Measurements from ENCODE around the gene AXDND1.
"Not testable (repeated sequence)": the region's sequence is repeated elsewhere in the genome, so short reads cannot be mapped to it uniquely, and the experiment has no call there.

Gene AXDND1

DNA sequence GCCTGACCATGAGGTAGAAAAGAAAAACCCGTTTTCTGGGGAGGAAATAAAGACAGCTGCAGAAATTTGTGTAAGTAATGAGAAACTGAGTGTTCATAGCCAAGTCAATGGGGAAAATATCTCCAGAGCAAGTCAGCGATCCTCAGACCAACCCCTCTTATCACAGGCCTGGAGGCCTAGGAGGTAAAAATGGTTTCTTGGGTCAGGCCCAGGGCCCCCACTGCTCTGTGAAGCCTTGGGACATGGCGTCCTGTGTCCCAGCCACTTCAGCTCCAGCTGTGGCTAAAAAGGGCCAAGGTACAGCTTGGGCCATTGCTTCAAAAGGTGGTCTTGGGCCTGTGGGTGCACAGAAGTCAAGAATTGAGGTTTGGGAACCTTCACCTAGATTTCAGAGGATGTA, 108.9 kb downstream of the AXDND1 start:
- DNase-seq: no peak

- DNase-seq: no peak
Measured at GRCh38 chr1:179476484-179476883, 110.7 kb downstream of the AXDND1 start.

GRCh38 chr1:179478370-179478769, 112.6 kb downstream of the AXDND1 start:
- DNase-seq: no peak

DNA sequence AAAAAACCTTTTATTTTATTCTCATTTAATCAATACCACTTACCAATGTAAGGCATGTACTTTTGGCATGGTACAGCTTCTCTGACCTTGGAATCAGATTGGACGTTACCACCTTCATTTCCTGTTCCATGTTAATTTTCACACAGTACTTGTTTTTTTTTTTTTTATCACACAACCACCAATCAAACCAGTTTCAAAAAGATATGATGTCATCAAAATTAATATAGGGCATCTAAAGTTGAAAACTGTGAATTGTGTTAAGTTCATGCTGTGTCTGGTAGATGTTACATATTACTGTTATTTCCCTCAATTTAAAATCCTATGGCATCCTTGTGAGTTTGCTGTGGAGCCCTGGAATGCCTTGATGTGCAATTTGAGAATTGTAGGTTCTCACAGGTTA, 124.8 kb downstream of the AXDND1 start:
- DNase-seq: no peak

GRCh38 chr1:179493323-179493722, 127.6 kb downstream of the AXDND1 start:
- DNase-seq: no peak

- DNase-seq: no peak
Measured at GRCh38 chr1:179506199-179506598, 140.4 kb downstream of the AXDND1 start.

GRCh38 chr1:179509384-179509783, 143.6 kb downstream of the AXDND1 start:
- no peak for DNase-seq

DNA sequence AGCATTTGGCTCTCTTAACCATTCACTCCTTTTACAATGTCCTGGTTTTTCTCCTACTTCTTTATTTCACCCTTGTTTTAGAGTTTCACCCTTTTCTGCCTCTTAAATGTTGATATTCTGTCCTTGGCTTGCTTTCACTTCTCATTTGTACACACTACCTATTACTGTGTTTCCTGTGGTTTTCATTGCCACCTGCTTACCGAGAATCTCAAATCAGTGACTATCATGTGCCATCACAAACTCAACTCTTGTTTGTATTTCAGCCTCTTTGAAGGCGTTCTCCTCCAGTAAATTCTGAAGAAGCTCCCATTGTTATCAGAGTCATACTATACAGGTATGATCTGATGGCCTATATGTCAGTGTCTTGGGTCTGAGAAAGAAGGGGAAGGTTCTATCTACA, 144.3 kb downstream of the AXDND1 start:
- DNase-seq: no peak

DNA sequence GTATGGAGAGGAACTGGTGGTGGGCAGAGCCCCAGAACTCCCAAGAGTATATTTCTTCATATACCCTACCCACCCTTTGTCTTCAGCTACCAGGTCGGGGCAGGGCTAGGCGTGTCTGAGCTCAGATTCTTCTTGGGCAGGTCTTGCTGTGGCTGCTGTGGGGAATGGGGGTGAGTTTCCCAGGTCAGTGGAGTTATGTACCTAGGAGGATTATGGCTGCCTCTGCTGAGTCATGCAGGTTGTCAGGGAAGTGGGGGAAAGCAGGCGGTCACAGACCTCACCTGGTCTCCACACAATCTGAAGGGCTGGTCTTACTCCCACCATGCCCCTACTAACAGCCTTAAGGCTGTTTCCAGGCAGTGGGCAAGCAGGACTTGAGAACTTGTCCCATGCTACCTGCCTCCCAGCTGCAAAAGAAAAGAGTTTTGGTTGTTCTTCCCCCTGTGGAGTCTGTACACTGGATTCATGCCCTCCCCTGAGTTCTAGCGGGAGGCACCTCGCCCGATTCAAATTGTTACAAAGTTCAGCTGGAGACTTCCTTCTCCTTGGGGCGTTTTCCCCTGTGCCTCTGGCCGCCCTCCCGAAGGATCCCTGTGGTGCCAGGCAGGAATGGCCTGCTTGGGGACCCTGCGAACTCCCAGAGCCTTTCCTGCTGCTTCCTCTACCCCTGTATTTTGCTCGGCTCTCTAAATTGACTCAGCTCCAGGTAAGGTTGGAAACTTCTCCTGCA, 151.4 kb downstream of the AXDND1 start:
- DNase-seq: no peak

DNA sequence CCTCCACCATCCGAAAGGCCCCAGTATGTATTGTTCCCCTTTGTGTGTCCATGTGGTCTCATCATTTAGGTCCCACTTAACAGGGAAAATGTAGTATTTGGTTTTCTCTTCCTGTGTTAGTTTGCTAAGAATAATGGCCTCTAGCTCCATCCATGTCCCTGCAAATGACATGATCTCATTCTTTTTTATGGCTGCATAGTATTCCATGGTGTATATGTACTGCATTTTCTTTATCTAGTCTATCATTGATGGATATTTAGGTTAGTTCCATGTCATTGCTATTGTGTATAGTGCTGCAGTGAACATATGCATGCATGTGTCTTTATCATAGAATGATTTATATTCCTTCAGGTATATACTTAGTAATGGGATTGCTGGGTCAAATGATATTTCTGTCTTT, 152.8 kb downstream of the AXDND1 start:
- DNase-seq: not testable (repeated sequence)

GRCh38 chr1:179529482-179530195, 163.9 kb downstream of the AXDND1 start:
- no peak for DNase-seq

DNA sequence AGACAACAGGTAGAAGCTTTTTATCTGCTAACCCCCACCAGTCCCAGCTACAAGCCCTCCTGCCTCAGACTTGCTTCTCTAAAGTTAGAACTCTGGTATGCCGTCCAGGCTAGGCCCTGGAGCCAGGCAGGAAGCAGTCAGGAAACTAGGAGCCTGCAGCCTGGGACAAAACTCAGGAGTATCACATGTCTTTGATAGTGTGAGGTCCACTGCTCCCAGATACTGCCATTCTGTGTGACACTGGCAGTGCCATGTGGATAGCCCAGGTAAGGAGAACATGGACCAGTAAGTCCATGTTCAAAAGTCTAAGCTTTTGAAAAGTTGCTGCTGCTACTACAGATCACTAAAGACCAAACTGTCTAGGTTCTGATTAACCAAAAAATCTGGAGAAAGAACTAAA, 164.6 kb downstream of the AXDND1 start:
- no peak for DNase-seq

GRCh38 chr1:179541774-179542173, 176.0 kb downstream of the AXDND1 start:
- DNase-seq: no peak

- DNase-seq: no peak
Measured at GRCh38 chr1:179545321-179545720, 179.6 kb downstream of the AXDND1 start.

GRCh38 chr1:179547021-179547535, 181.3 kb downstream of the AXDND1 start:
- DNase-seq: no peak

GRCh38 chr1:179548666-179549367, 183.0 kb downstream of the AXDND1 start:
- no peak for DNase-seq

GRCh38 chr1:179549368-179549700, 183.6 kb downstream of the AXDND1 start:
- DNase-seq: no peak

- DNase-seq: no peak
Measured at GRCh38 chr1:179550746-179551682, 185.2 kb downstream of the AXDND1 start.

DNA sequence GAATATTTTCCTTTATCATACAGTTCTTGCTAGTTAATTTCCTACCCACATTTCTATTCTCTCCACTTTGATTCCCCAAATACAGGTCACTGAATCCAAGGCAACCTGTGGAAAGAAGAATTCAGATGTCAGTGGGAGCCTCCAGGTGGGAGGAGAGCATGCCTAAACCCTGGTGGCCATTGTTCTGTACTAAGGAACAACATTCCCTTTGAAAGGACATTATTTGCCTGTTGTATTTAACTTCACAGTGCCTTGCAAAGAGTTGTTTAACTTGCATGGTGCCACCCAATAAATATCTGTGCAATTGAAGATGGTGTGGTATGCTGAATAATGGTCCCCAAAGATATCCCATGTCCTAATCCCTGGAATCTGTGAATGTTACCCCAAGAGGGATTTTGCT, 188.7 kb downstream of the AXDND1 start:
- no peak for DNase-seq

DNA sequence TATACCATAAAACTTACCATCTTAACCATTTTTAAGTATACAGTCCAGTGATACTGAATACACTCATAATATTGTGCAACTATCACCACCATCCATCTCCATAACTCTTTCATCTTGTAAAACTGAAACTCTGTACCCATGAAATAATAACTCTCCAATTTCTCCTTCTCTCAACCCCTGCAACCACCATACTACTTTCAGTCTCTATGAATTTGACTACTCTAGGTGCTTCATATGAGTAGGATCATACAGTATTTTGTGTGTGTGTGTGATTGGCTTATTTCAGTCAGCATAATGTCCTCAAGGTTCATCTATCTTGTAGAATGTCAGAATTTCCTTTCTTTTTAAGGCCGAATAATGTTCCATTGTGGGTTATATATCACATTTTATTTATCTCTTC, 192.3 kb downstream of the AXDND1 start:
- DNase-seq: no peak

DNA sequence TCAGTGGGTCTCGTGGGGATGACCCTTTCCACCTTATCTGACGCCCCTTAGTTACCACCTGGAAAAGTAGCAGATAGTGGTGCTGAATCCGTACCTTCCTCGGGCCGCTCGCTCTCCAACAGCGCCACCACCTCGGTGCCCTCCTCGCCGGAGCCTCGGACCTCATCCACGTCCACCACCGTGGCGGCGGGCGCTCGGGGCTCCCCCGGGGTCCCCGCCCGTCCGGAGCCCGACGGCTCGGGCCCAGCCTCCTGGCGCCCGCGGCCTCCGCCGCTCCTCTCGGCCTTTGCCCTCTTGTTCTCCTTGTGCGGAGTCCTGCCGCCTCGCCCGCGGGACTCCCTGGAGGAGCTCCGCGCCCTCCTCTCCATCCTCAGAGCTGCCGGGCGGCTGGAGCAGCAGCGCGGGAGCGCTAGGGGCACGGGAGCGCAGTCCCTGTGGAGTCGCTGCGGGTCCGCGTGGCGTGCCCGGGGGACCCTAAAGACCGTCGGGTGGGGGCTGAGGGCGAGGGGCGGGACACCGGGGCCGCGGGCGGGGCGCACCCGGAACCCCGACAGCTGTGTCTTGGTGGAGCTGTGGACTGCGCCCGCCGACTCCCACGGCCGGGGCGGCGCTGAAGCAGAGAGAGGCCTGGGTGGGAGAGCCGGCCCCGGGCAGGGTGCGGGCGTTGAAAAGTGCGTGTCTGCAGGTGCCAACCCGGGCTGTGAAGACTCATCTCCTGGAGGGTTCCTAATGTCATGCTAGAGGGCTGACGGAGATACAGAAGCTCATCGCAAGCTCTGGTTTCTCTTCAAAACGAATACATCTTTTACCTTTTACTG, 209.9 kb downstream of the AXDND1 start, which contains the start of gene NPHS2:
TSS of gene NPHS2 (minus strand) at position 452 of the 818 bp plus-strand sequence. CDS start at position 368, 84 bp downstream.
- peak in 1 of 2 experiments; percentile 29 for DNase-seq

DNA sequence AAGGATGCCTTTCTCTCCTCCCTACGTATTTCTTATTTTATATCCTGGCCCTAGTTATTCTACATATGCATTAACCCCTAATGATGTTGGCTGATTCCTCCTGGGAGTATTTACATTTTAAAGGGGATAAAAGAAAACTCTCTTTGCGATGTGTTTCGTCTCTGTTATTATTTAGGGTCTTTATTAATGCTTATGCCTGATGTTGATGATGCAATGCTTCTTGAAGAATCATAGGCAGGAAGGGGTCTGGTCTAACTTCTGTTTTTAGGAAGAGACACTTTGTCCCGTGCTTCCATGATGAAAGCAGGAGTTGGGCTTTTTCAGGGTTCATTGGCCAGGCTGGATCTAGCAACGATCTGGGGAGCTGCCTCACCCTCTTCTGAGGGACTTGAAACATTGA, 210.7 kb downstream of the AXDND1 start:
- DNase-seq: no peak

Data from NCI-H526 (cell line).